Adrenal gland (tissue), 12 donors: ENCODE data around the gene MCTP1. TPM values are rescaled to one million over a fixed set of nuclear protein-coding genes. Genes with fewer than 3 reads are reported as not detected.

Experiments
- DNase-seq, 7 donors: peaks; one replicate each; pipeline ENCODE4 v3.0.0-alpha.2; 2019 to 2020
- H3K27ac ChIP-seq, 5 donors: fragments of 200-600 bp; sonication (generic) in 4 of 5; 1 replicate in 3 of 5; 2 replicates in 2 of 5; pipeline versions ENCODE4 v1.5.1 to v1.8.0; 2016 to 2020; ENCODE audit warnings: mild to moderate bottlenecking in 1 of 5
- H3K27me3 ChIP-seq: fragments of 200-600 bp; 2 replicates; pipeline ENCODE4 v1.8.0; 2021
- H3K36me3 ChIP-seq, 2 donors: fragments of 200-600 bp; replicated peaks in 1 of 2; 1 replicate in 1 of 2; 2 replicates in 1 of 2; pipeline versions ENCODE4 v1.5.1 to v1.8.0; 2018 to 2022
- H3K4me1 ChIP-seq, 2 donors: fragments of 200-600 bp; replicated peaks in 1 of 2; 1 replicate in 1 of 2; 2 replicates in 1 of 2; pipeline versions ENCODE4 v1.5.1 to v1.8.0; 2018 to 2021
- H3K4me3 ChIP-seq, 4 donors: fragments of 200-600 bp; sonication (generic) in 3 of 4; one replicate each; pipeline ENCODE4 v1.5.1; 2016 to 2018
- H3K9me3 ChIP-seq, 3 donors: fragments of 200-600 bp; sonication (generic) in 1 of 3; replicated peaks in 1 of 3; 1 replicate in 2 of 3; 2 replicates in 1 of 3; pipeline versions ENCODE4 v1.5.1 to v1.8.0; 2016 to 2021
- CTCF ChIP-seq, 6 experiments: fragments of 450-650 bp in 4 of 6; fragments of 200-600 bp in 2 of 6; sonication (generic) in 1 of 6; IDR thresholded peaks; 1 replicate in 5 of 6; 2 replicates in 1 of 6; pipeline versions ENCODE4 v1.5.1 to v1.8.0; 2016 to 2021; ENCODE audit warnings: antibody characterized with exemption in 6 of 6, mild to moderate bottlenecking in 2 of 6, moderate library complexity in 1 of 6
- POLR2A ChIP-seq, 2 donors: fragments of 450-650 bp; IDR thresholded peaks; one replicate each; pipeline ENCODE4 v1.6.1; 2017; ENCODE audit warnings: antibody characterized with exemption in 2 of 2, mild to moderate bottlenecking in 2 of 2, moderate library complexity in 1 of 2
- WGBS, 4 donors: extraction: QIAGEN DNeasy Blood & Tissue Kit in 2 of 4; methylation state at CpG; one replicate each; pipeline versions ENCODE4 v1.1.5 to v1.1.7; 2013 to 2017; 5-methylcytosine and 5-hydroxymethylcytosine counted together
- intact Hi-C, 2 donors: fragments of 100-400 bp; cut with DNase I; formaldehyde crosslinking; loops; one replicate each; pipeline versions ENCODE4 v1.14.1 to v1.15.0; 2022 to 2023
- polyA plus RNA-seq, 3 donors: library from polyadenylated mRNA; stranded (reverse); fragments of 200-250 nt in 2 of 3; fragments of 350-450 nt in 1 of 3; fragmentation: Illumina TruSeq in 1 of 3; extraction: RNeasy Lipid Tissue Mini Kit (QIAGEN cat#74804) in 1 of 3; gene quantifications; one replicate each; pipeline ENCODE4 v1.2.3, GENCODE V29; 2013 to 2014
- total RNA-seq, 9 donors: library from RNA; depleted of rRNA in 4 of 9; stranded (reverse); fragments of >200 nt in 4 of 9; fragments of 120-200 nt in 1 of 9; fragmentation: NEBNext Ultra II Directional in 1 of 9; extraction: Animal tissue kit (Norgen Biotek cat#: 25700) in 1 of 9; gene quantifications; one replicate each; pipeline versions ENCODE4 v1.1.0 to v1.2.4, GENCODE V29; 2013 to 2023
- donor health status: healthy with polysubstance abuse.
- donor health status: Bipolar disorder and iron deficiency.
- donor health status: DM: yes; HTN: yes; CAD: no.
- donor health status: DM: no; HTN: no; CAD: no.
- donor health status: DM: no; HTN: no; CAD: no.
- donor health status: DM: yes; HTN: yes; CAD: no.

Gene MCTP1
- total and polyA plus RNA-seq, 12 donors: 1.2 to 20.1 (median 5.1) TPM

- no peak overlapping the region for H3K4me3 ChIP-seq
- H3K4me1 ChIP-seq: peaks cover 5% of the 10 kb centered on the region in 2 donors
- intact Hi-C loops: no loop called here
- no peak overlapping the region for H3K27ac ChIP-seq
- no peak for TF ChIP-seq POLR2A (IDR thresholded peaks at IDR 0.05)
- TF ChIP-seq CTCF (IDR thresholded peaks at IDR 0.05): no peak
- no peaks in the 10 kb centered on the region for H3K27me3 ChIP-seq
- no peaks in the 10 kb centered on the region for H3K9me3 ChIP-seq
- DNase-seq: no peak
- no peaks in the 10 kb centered on the region for H3K36me3 ChIP-seq
- 72 to 86% (median 79%) methylated on average over 2 of the region's 2 CpGs for WGBS, 4 donors
These were observed 594.1 kb downstream of the MCTP1 start for GRCh38 chr5:94690778-94691177.

GRCh38 chr5:94689908-94690307 lies 595.0 kb downstream of the MCTP1 start:
- H3K27ac ChIP-seq: no peak overlapping the region
- no peaks in the 10 kb centered on the region for H3K9me3 ChIP-seq
- no peak for DNase-seq
- no peak overlapping the region for H3K4me3 ChIP-seq
- intact Hi-C loops: no loop called here
- no peaks in the 10 kb centered on the region for H3K36me3 ChIP-seq
- H3K27me3 ChIP-seq: no peaks in the 10 kb centered on the region
- H3K4me1 ChIP-seq: peaks cover 5% of the 10 kb centered on the region in 2 donors
- TF ChIP-seq POLR2A (IDR thresholded peaks at IDR 0.05) (no peak), CTCF (IDR thresholded peaks at IDR 0.05) (no peak)

- H3K27ac ChIP-seq: no peak overlapping the region
- 87 to 92% (median 89%) methylated on average over 5 of the region's 5 CpGs for WGBS, 4 donors
- no peak for DNase-seq
- TF ChIP-seq CTCF (IDR thresholded peaks at IDR 0.05) (no peak), POLR2A (IDR thresholded peaks at IDR 0.05) (no peak)
- H3K27me3 ChIP-seq: no peaks in the 10 kb centered on the region
- intact Hi-C loops: no loop called here
- H3K4me3 ChIP-seq: no peak overlapping the region
- no peaks in the 10 kb centered on the region for H3K36me3 ChIP-seq
- H3K9me3 ChIP-seq: no peaks in the 10 kb centered on the region
- no peaks in the 10 kb centered on the region for H3K4me1 ChIP-seq
These were observed 601.9 kb downstream of the MCTP1 start for GRCh38 chr5:94682814-94683520.

GRCh38 chr5:94675965-94676618 lies 608.8 kb downstream of the MCTP1 start:
- H3K27me3 ChIP-seq: no peaks in the 10 kb centered on the region
- TF ChIP-seq POLR2A (IDR thresholded peaks at IDR 0.05): no peak
- no peak for TF ChIP-seq CTCF (IDR thresholded peaks at IDR 0.05)
- H3K27ac ChIP-seq: no peak overlapping the region
- no peak for DNase-seq
- no peaks in the 10 kb centered on the region for H3K4me1 ChIP-seq
- no peak overlapping the region for H3K4me3 ChIP-seq
- intact Hi-C loops: no loop called here
- WGBS, 4 donors: 90 to 97% (median 95%) methylated on average over 2 to 4 of the region's 4 CpGs
- no peaks in the 10 kb centered on the region for H3K9me3 ChIP-seq
- no peaks in the 10 kb centered on the region for H3K36me3 ChIP-seq
